Nephron progenitor cell (in vitro differentiated cells): ENCODE data around the gene NUTM1.

Experiments used
- DNase-seq: peaks from one replicate; pipeline ENCODE4 v3.0.0; 2021
- H3K27ac Mint-ChIP-seq: 2 replicates; pipeline ENCODE4 v1.8.0; 2021; ENCODE audit warnings: mild to moderate bottlenecking, moderate library complexity, mixed read lengths
- H3K27me3 Mint-ChIP-seq: 2 replicates; pipeline ENCODE4 v1.8.0; 2021; ENCODE audit warnings: mild to moderate bottlenecking, low read depth, mixed read lengths; ENCODE audit not compliant: poor library complexity
- H3K36me3 Mint-ChIP-seq: 2 replicates; pipeline ENCODE4 v1.8.0; 2021; ENCODE audit warnings: low read depth, mixed read lengths
- H3K4me1 Mint-ChIP-seq: 2 replicates; pipeline ENCODE4 v1.8.0; 2021; ENCODE audit warnings: mixed read lengths
- H3K4me3 Mint-ChIP-seq: 2 replicates; pipeline ENCODE4 v1.8.0; 2021; ENCODE audit warnings: mild to moderate bottlenecking, moderate library complexity, mixed read lengths
- H3K9me3 Mint-ChIP-seq: 2 replicates; pipeline ENCODE4 v1.8.0; 2021; ENCODE audit warnings: mild to moderate bottlenecking, moderate library complexity, mixed read lengths
- TF ChIP-seq, protein P1 (sequence below): fragments of 200-600 bp; sonication (generic); IDR thresholded peaks from 2 replicates; pipeline ENCODE4 v1.5.0; 2021; ENCODE audit warnings: antibody characterized with exemption

NUTM1 gene

DNA sequence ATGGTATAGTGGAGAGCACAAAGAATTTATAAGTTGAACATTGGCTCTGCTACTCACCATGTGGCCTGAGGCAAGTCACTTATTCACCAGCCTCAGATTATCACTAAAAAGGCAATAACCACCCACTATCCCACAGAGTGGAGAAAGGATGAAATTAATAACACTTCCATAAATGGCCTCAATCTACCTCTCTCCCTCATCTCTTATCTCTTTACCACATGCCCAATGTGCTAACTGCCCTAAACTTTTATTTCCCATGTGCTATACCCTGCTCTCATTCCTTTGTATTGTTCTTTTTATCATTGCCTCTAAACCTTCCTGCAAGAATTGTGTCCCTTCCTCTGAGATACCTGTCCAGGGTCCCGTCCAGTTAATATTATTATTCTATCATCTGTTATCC lies 31.6 kb upstream of the NUTM1 start:
- Mint-ChIP-seq H3K4me3 (no peak overlapping the region), H3K4me1 (peaks cover 2% of the 10 kb centered on the region), H3K27ac (no peak overlapping the region), H3K36me3 (peaks cover 7% of the 10 kb centered on the region), H3K9me3 (no peaks in the 10 kb centered on the region), H3K27me3 (no peaks in the 10 kb centered on the region)
- TF ChIP-seq, protein P1, sequence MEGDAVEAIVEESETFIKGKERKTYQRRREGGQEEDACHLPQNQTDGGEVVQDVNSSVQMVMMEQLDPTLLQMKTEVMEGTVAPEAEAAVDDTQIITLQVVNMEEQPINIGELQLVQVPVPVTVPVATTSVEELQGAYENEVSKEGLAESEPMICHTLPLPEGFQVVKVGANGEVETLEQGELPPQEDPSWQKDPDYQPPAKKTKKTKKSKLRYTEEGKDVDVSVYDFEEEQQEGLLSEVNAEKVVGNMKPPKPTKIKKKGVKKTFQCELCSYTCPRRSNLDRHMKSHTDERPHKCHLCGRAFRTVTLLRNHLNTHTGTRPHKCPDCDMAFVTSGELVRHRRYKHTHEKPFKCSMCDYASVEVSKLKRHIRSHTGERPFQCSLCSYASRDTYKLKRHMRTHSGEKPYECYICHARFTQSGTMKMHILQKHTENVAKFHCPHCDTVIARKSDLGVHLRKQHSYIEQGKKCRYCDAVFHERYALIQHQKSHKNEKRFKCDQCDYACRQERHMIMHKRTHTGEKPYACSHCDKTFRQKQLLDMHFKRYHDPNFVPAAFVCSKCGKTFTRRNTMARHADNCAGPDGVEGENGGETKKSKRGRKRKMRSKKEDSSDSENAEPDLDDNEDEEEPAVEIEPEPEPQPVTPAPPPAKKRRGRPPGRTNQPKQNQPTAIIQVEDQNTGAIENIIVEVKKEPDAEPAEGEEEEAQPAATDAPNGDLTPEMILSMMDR: no peak
- DNase-seq: no peak

DNA sequence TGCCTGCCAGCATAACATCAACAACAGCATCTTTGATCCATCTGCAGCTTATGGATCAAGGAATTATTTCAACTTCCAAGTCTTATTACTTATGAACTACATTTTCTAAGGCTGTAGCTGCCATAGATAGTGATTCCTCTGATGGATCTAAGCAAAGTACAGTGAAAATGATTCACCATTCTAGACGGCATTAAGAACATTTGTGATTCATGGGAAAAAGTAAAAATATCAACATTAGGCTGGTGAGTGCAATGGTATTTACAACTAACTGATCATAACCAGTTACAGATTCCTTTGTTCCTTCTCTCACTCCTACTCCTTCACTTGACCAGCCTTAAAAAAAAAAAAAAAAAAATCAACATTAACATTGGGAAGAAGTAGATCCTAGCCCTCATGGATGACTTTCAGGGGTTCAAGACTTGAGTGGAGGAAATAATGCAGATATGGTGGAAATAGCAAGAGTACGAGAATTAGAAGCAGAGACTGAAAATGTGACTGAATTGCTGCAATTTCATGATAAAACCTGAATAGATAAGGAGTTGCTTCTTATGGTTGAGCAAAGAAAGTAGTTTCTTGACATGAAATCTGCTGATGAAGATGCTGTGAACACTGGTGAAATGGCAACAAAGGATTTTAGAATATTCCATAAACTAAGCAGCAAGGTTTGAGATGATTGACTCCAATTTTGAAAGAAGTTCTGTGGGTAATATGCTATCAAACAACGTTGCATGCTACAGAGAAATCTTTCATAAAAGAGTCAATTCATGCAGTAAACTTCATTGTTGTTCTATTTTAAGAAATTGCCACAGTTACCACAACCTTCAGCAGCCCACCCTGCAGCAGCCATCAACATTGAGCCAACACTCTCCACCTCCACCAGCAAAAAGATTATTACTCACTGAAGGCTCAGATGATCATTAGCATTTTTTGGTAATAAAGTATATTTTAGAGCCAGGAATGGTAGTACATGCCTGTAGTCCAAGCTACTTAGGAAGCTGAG lies 28.3 kb upstream of the NUTM1 start:
- no peak for DNase-seq
- peaks cover 29% of the 10 kb centered on the region for H3K4me1 Mint-ChIP-seq
- H3K36me3 Mint-ChIP-seq: peaks cover 7% of the 10 kb centered on the region
- H3K4me3 Mint-ChIP-seq: no peak overlapping the region
- TF ChIP-seq, protein P1: no peak
- peaks cover 3% of the 10 kb centered on the region for H3K27me3 Mint-ChIP-seq
- no peaks in the 10 kb centered on the region for H3K9me3 Mint-ChIP-seq
- H3K27ac Mint-ChIP-seq: no peak overlapping the region

DNA sequence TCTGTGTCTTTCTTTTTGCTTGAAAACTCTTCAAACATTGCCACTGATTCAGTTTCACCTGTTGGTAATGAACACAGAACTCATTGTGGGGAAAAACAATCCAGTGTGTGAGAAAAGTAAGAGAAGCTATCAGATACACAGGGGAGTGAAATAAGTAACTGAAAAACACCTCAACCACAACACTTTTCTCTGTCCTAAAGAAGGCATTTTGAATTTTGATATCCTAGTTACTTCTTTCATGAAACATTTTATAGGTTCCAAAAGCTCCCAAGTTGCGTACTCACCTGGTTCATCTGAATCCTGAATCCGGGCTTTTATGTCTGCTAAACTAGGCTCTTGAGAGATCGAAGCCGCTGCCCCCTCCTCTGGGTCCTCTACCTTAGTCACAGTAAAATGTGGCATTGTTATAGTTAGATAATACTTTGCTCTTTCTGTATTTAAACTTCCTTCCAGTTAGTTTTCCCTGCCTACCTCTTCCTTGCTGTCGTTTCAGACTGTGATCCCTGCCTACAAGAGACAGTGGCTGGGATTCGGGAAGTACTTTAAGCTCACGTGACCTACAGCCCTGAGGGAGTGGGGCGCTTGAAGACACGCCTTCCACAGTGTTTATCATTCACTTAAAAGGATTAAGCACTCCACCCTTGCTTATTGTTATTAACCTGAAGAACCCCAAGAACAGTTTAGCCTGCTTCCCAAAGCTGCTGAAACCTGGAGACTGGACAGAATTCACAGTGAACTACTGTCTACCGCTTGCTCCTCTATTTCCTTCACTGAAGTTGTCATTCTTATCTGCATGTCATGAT lies 24.6 kb upstream of the NUTM1 start:
- no peak for DNase-seq
- TF ChIP-seq, protein P1: no peak
- Mint-ChIP-seq H3K27ac (peak overlapping the region; percentile 44), H3K9me3 (peaks cover 8% of the 10 kb centered on the region), H3K4me1 (peaks cover 40% of the 10 kb centered on the region), H3K4me3 (peak overlapping the region; percentile 88), H3K36me3 (peaks cover 15% of the 10 kb centered on the region), H3K27me3 (peaks cover 8% of the 10 kb centered on the region)

DNA sequence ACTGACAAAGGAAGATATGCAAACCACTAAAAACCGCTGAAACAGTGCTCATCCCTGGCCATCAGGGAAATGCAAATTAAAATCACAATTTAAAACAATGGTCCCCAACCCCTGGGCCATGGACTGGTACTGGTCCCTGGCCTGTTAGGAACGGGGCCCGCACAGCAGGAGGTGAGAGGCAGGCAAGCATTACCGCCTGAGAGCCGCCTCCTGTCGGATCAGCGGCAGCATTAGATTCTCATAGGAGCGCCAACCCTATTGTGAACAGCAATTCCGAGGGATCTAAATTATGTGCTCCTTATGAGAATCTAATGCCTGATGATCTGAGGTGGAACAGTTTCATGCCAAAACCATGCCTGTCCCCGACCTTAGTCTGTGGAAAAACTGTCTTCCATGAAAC lies 19.9 kb upstream of the NUTM1 start:
- H3K9me3 Mint-ChIP-seq: peaks cover 8% of the 10 kb centered on the region
- TF ChIP-seq, protein P1: no peak
- DNase-seq: no peak
- no peak overlapping the region for H3K4me3 Mint-ChIP-seq
- peaks cover 26% of the 10 kb centered on the region for H3K4me1 Mint-ChIP-seq
- H3K27me3 Mint-ChIP-seq: peaks cover 8% of the 10 kb centered on the region
- no peak overlapping the region for H3K27ac Mint-ChIP-seq
- H3K36me3 Mint-ChIP-seq: peaks cover 8% of the 10 kb centered on the region

DNA sequence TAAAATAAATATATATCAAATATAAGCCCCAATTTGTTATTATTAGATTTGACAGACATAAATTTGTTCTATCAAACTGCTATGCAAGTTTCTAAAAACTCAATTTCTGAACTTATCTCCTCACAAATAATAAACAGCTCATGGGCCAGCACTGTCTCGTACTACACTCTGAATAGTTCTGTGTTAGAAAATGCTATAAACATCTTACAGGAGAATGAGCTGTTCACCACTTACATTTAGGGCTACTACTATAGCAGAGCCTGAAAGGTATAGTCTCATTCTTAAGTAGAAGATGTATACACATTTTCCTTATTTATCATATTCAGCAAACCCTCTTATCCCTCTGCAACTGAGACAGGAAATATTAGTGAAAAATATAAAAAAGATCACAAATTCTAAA lies 18.2 kb upstream of the NUTM1 start:
- no peak overlapping the region for H3K27ac Mint-ChIP-seq
- H3K36me3 Mint-ChIP-seq: peaks cover 8% of the 10 kb centered on the region
- TF ChIP-seq, protein P1: no peak
- DNase-seq: no peak
- peaks cover 10% of the 10 kb centered on the region for H3K4me1 Mint-ChIP-seq
- H3K9me3 Mint-ChIP-seq: peaks cover 8% of the 10 kb centered on the region
- no peak overlapping the region for H3K4me3 Mint-ChIP-seq
- H3K27me3 Mint-ChIP-seq: peaks cover 5% of the 10 kb centered on the region
